Mononuclear cell (primary cell): Measurements from ENCODE around the gene PARL. TPM values are rescaled to one million over a fixed set of nuclear protein-coding genes. Genes with fewer than 3 reads are reported as not detected.
"Not testable (repeated sequence)": the region's sequence is repeated elsewhere in the genome, so short reads cannot be mapped to it uniquely, and the experiment has no call there.

ENCODE experiments used
- H3K27me3 ChIP-seq: 2 replicates; pipeline ENCODE4 v1.6.0; 2011; ENCODE audit warnings: low read length, control low read depth; ENCODE audit not compliant: insufficient read depth
- H3K4me1 ChIP-seq: 2 replicates; pipeline ENCODE4 v1.5.1; 2011; ENCODE audit warnings: mild to moderate bottlenecking, low read length, control low read depth; ENCODE audit not compliant: insufficient read depth
- H3K4me3 ChIP-seq: 2 replicates; pipeline ENCODE4 v1.5.1; 2011; ENCODE audit warnings: mild to moderate bottlenecking, low read length, moderate library complexity
- H3K9me3 ChIP-seq: 2 replicates; pipeline ENCODE4 v1.5.1; 2011; ENCODE audit warnings: low read depth, mild to moderate bottlenecking, control low read depth, low read length
- total RNA-seq: library from RNA; depleted of rRNA; stranded (reverse); fragments of >200 nt; gene quantifications from one replicate; pipeline ENCODE4 v1.2.3, GENCODE V29; 2012

Gene PARL
- total RNA-seq, 1 donor, result 41.1 TPM

DNA sequence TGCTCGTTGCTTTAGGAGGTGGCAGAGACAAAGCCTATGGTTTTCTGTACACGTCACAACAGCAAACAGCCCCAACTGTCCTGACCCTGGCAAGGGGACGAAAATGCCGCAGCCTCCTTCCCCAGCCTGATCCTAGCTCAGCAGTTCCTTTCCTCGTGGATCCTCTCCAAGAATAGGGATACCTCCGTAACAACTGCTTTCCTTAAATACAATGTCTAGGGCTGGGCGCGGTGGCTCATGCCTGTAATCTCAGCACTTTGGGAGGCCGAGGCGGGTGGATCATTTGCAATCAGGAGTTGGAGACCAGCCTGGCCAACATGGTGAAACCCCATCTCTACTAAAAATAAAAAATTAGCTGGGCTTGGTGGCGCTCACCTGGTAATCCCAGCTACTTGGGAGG lies 76.3 kb downstream of the PARL start:
- Histone ChIP-seq H3K4me3 (no peak overlapping the region), H3K27me3 (no peaks in the 10 kb centered on the region), H3K4me1 (no peaks in the 10 kb centered on the region), H3K9me3 (no peaks in the 10 kb centered on the region)

DNA sequence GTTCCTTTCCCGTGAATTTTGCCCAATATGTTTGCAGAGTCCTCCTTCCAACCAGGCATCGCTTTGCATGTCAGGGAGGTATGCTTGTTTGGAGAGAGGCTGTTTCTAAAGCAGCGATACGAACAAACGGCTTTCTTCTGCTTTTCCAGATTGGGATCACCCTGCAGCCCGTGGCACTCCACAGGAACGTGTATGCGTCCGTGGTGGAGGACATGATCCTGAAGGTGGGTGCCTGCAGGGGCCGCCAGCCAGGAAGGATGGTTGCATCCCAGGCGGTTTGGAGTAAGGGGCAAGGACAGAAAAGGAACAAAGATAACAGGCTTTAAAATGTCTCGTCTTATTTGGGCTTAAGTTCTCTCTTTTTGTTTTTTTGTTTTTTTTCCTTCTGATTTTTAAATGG lies 76.8 kb downstream of the PARL start:
- Histone ChIP-seq H3K4me1 (no peaks in the 10 kb centered on the region), H3K9me3 (no peaks in the 10 kb centered on the region), H3K27me3 (no peaks in the 10 kb centered on the region), H3K4me3 (no peak overlapping the region)

DNA sequence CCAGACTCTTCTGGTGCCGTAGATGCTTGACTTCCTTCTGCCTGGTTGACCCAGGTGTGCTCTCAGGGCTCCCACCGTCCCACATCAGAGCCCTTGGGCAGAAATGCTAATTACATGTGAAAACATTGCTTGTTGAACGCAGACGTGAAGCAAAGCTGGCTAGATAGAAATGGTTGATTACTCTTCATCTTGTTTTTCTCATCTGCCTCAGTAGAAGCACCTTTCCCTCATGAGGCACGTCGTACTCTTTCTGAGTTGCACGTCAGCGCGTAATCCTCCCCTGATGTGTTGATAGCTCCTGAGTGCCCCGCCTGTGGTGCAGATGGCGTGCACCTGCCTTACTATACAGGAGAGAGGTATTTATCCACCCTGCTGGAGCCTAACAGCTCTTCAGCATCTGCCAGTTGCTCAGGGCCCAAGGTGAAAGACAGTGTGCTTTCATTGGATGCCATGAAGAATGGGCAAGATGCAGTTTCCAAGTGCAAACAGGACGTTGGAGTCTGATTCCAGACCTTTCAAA lies 77.4 kb downstream of the PARL start:
- no peak overlapping the region for H3K4me3 ChIP-seq
- no peaks in the 10 kb centered on the region for H3K9me3 ChIP-seq
- no peaks in the 10 kb centered on the region for H3K4me1 ChIP-seq
- no peaks in the 10 kb centered on the region for H3K27me3 ChIP-seq

DNA sequence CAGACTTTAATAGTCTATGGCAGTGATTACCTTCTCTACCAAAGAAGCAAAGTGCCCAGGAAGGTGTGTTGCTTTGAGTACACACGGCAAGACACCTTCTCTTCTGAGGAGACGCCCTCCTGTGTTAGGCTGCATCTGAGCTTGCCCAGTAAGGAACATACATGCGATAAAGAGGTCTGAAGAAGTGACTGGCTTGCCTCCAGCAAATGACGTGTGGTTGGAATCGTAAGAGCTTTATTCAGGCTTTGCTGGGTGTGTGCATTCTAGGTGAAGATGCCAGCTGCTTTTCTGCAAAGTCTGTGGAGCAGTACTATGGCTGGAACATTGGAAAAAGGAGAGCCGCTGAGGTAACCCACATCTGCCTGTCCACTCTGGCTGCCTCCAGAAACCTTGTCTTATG lies 81.7 kb downstream of the PARL start:
- no peaks in the 10 kb centered on the region for H3K27me3 ChIP-seq
- H3K9me3 ChIP-seq, result no peaks in the 10 kb centered on the region
- H3K4me3 ChIP-seq, result no peak overlapping the region
- H3K4me1 ChIP-seq, result no peaks in the 10 kb centered on the region

GRCh38 chr3:183801601-183802000 lies 83.1 kb downstream of the PARL start:
- Histone ChIP-seq H3K4me1 (no peaks in the 10 kb centered on the region), H3K4me3 (no peak overlapping the region), H3K27me3 (no peaks in the 10 kb centered on the region), H3K9me3 (no peaks in the 10 kb centered on the region)

DNA sequence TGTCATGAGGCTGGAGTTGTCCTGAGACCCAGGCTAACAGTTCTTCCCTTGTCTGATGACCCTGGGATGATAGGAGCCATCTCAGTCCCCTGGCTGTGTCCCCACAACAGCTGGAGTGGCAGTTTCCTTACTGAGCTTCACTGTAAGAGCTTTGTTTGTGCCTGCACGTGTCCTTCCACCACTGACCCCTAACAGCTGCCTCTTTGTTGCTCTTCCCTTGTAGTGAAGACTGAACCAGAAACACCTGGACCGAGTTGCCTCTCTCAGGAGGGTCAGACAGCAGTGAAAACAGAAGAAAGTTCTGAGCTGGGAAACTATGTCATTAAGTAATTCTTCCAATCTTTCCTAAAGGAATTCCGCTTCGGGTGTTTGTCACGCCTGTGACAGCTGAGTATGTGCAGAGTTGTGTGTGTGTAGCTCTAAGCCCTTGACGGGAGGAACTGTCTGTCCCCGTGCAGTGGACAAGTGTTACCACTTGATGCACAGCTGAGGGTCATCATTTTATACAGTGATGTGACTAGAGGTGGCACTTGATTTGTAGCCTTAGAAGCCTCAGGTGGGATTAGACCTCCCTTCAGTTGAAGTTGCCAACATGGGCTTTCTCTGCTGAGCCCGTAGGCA lies 84.3 kb downstream of the PARL start:
- no peaks in the 10 kb centered on the region for H3K9me3 ChIP-seq
- no peaks in the 10 kb centered on the region for H3K4me1 ChIP-seq
- H3K4me3 ChIP-seq, result no peak overlapping the region
- H3K27me3 ChIP-seq, result no peaks in the 10 kb centered on the region

DNA sequence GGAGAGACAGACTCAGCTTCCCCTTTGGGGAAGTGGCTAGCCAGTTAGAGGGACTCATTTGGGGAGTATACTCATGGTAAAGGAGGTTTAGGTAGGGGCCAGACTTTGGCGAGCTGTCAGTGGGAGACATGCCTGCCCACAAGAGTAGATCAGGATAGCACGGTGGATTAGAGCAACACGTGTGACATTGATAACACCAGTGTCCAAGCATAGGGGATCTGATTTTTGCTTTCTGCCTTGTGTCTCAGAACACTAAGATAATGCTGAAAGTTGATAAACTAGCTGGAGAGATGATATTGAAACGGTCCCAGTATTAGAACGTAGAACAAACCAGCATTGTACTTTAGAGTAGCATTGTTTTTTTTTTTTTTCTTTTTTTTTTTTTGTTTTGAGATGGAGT lies 85.2 kb downstream of the PARL start:
- no peaks in the 10 kb centered on the region for H3K27me3 ChIP-seq
- no peaks in the 10 kb centered on the region for H3K9me3 ChIP-seq
- H3K4me3 ChIP-seq, result no peak overlapping the region
- no peaks in the 10 kb centered on the region for H3K4me1 ChIP-seq

DNA sequence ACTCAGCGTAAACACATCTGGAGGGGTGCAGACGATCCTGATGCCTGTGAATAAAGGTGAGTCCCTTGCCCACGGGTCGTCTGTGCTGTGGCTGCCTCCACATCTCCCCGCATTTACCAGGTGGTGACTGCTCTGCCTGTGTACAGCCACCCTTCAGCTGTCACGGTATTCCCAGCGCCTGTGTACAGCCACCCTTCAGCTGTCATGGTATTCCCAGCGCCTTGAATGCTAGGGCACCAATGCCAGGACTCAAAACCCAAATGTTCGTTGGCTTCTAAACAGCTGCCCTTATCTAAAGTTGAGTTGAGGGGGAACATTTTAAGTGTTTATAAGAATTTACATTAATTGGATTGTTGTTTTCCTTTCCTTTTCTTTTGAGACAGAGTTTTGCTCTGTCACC lies 86.7 kb downstream of the PARL start:
- H3K27me3 ChIP-seq, result no peaks in the 10 kb centered on the region
- H3K4me1 ChIP-seq, result no peaks in the 10 kb centered on the region
- H3K4me3 ChIP-seq, result no peak overlapping the region
- no peaks in the 10 kb centered on the region for H3K9me3 ChIP-seq

- no peaks in the 10 kb centered on the region for H3K27me3 ChIP-seq
- H3K4me3 ChIP-seq, result no peak overlapping the region
- H3K4me1 ChIP-seq, result no peaks in the 10 kb centered on the region
- H3K9me3 ChIP-seq, result no peaks in the 10 kb centered on the region
Measured at GRCh38 chr3:183796372-183796771, 88.3 kb downstream of the PARL start.

GRCh38 chr3:183794452-183794851 lies 90.2 kb downstream of the PARL start:
- no peaks in the 10 kb centered on the region for H3K9me3 ChIP-seq
- H3K4me1 ChIP-seq, result no peaks in the 10 kb centered on the region
- no peaks in the 10 kb centered on the region for H3K27me3 ChIP-seq
- no peak overlapping the region for H3K4me3 ChIP-seq

GRCh38 chr3:183792976-183793375 lies 91.7 kb downstream of the PARL start:
- Histone ChIP-seq H3K4me1 (no peaks in the 10 kb centered on the region), H3K4me3 (no peak overlapping the region)

DNA sequence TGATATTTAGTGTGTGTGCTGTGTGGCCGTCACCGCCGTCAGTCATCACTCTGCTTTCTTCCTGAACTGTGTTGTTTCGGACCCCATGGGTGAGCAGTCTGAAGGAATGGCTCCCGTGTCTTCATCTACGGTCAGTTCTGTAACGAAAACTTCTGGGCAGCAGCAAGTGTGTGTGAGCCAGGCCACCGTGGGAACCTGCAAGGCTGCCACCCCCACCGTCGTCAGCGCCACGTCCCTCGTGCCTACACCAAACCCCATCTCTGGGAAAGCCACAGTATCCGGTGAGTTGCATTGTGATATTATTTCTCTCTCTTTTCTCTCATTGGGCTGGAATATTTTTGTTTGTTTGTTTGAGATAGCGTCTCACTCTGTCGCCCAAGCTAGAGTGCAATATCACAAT lies 94.0 kb downstream of the PARL start:
- Histone ChIP-seq H3K27me3 (no peaks in the 10 kb centered on the region), H3K4me3 (no peak overlapping the region), H3K4me1 (no peaks in the 10 kb centered on the region), H3K9me3 (no peaks in the 10 kb centered on the region)

More at GRCh38 chr3:183792976-183793375, 91.7 kb downstream of the PARL start:
- Histone ChIP-seq H3K9me3 (no peaks in the 10 kb centered on the region), H3K27me3 (no peaks in the 10 kb centered on the region)

DNA sequence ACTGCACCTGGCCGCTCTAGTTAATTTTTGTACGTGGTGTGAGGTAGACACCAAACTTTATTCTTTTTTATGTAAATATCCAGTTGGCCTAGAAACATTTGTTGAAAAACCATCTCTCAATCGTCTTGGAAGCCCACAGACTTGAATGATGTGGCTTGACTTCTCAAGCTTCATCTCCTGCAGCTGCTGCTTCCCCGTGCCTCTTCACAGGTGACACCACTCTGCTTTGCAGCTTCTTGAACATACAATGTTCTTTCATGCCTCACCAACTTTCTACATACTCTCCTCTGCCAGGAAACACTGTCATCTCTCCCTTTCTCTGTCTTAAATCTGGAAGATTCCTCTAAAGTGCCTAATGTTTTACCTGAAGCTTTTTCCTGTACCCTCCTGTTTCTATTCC lies 94.9 kb downstream of the PARL start:
- peaks cover under 1% of the 10 kb centered on the region for H3K4me1 ChIP-seq
- no peaks in the 10 kb centered on the region for H3K27me3 ChIP-seq
- no peaks in the 10 kb centered on the region for H3K9me3 ChIP-seq
- no peak overlapping the region for H3K4me3 ChIP-seq

- H3K9me3 ChIP-seq, H3K27me3 ChIP-seq, H3K4me3 ChIP-seq: not testable (repeated sequence)
- peaks cover 43% of the 10 kb centered on the region for H3K4me1 ChIP-seq
Measured at GRCh38 chr3:183784503-183784902, 100.2 kb downstream of the PARL start.

- H3K27me3 ChIP-seq, result no peaks in the 10 kb centered on the region
- no peaks in the 10 kb centered on the region for H3K9me3 ChIP-seq
- no peak overlapping the region for H3K4me3 ChIP-seq
- H3K4me1 ChIP-seq, result peaks cover 47% of the 10 kb centered on the region
Measured at GRCh38 chr3:183782576-183783276, 102.0 kb downstream of the PARL start.

DNA sequence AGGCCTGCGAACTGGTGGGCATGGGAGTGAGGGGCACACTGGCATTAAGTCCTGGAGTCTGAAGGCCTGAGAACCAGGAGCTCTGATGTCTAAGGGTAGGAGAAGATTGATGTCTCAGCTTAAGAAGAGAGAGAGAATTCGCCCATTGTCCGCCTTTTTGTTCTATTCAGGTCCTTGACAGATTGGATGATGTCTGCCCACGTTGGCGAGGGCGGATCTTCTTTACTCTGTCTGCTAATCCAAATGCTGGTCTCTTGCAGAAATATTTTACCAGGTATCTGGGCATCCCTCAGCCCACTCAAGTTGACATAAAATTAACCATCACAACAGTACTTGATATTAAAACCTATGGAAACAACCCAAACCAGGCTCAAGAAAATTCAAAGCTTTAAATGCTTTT lies 103.4 kb downstream of the PARL start:
- Histone ChIP-seq H3K4me1 (peaks cover 61% of the 10 kb centered on the region), H3K4me3 (no peak overlapping the region), H3K27me3 (no peaks in the 10 kb centered on the region), H3K9me3 (no peaks in the 10 kb centered on the region)
